PFSK-1 (cell line): ENCODE data around the gene JHY.

Source experiments
- FOXP2 ChIP-seq: optimal IDR thresholded peaks from 2 replicates; pipeline ENCODE3; 2011; ENCODE audit warnings: borderline replicate concordance, control low read depth, inconsistent platforms; ENCODE audit not compliant: insufficient read depth; ENCODE audit errors: extremely low read length, extremely low read depth
- POLR2AphosphoS5 ChIP-seq: IDR thresholded peaks from 2 replicates; pipeline ENCODE4 v1.6.1; 2012; ENCODE audit warnings: low read depth, mild to moderate bottlenecking, control low read depth, low read length, moderate library complexity
- SIN3A ChIP-seq: IDR thresholded peaks from 2 replicates; pipeline ENCODE4 v1.6.1; 2012; ENCODE audit warnings: mild to moderate bottlenecking, low read length, moderate library complexity, borderline replicate concordance; ENCODE audit not compliant: insufficient read depth
- TAF1 ChIP-seq: IDR thresholded peaks from 2 replicates; pipeline ENCODE4 v1.6.1; 2012; ENCODE audit warnings: low read length, control low read depth, borderline replicate concordance; ENCODE audit not compliant: insufficient read depth
- TF ChIP-seq, protein P1 (sequence below), 2 experiments: IDR thresholded peaks; 2 replicates each; pipeline versions ENCODE4 v1.6.1 to v1.8.0; 2011 to 2012; ENCODE audit warnings: low read depth in 2 of 2, low read length in 2 of 2, control low read depth in 1 of 2, inconsistent platforms in 1 of 2, mild to moderate bottlenecking in 1 of 2, moderate library complexity in 1 of 2; ENCODE audit not compliant: insufficient read depth in 1 of 2

Gene JHY

GRCh38 chr11:122879785-122880184 lies 2.8 kb upstream of the JHY start:
- TF ChIP-seq, protein P1, sequence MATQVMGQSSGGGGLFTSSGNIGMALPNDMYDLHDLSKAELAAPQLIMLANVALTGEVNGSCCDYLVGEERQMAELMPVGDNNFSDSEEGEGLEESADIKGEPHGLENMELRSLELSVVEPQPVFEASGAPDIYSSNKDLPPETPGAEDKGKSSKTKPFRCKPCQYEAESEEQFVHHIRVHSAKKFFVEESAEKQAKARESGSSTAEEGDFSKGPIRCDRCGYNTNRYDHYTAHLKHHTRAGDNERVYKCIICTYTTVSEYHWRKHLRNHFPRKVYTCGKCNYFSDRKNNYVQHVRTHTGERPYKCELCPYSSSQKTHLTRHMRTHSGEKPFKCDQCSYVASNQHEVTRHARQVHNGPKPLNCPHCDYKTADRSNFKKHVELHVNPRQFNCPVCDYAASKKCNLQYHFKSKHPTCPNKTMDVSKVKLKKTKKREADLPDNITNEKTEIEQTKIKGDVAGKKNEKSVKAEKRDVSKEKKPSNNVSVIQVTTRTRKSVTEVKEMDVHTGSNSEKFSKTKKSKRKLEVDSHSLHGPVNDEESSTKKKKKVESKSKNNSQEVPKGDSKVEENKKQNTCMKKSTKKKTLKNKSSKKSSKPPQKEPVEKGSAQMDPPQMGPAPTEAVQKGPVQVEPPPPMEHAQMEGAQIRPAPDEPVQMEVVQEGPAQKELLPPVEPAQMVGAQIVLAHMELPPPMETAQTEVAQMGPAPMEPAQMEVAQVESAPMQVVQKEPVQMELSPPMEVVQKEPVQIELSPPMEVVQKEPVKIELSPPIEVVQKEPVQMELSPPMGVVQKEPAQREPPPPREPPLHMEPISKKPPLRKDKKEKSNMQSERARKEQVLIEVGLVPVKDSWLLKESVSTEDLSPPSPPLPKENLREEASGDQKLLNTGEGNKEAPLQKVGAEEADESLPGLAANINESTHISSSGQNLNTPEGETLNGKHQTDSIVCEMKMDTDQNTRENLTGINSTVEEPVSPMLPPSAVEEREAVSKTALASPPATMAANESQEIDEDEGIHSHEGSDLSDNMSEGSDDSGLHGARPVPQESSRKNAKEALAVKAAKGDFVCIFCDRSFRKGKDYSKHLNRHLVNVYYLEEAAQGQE (IDR thresholded peaks at IDR 0.05; ENCODE audit: insufficient read depth in 1 of 2, low read depth in 2 of 2, low read length in 2 of 2), result no peak
- TF ChIP-seq POLR2AphosphoS5 (no peak), FOXP2 (no peak), SIN3A (no peak), TAF1 (no peak)

- TF ChIP-seq, protein P1 (IDR thresholded peaks at IDR 0.05; ENCODE audit: insufficient read depth in 1 of 2, low read depth in 2 of 2, low read length in 2 of 2), result no peak
- TF ChIP-seq TAF1, result no peak
- no peak for TF ChIP-seq POLR2AphosphoS5
- peak; percentile 23 for TF ChIP-seq FOXP2
- no peak for TF ChIP-seq SIN3A
Measured at GRCh38 chr11:122882857-122883645, 492 bp downstream of the JHY start.

DNA sequence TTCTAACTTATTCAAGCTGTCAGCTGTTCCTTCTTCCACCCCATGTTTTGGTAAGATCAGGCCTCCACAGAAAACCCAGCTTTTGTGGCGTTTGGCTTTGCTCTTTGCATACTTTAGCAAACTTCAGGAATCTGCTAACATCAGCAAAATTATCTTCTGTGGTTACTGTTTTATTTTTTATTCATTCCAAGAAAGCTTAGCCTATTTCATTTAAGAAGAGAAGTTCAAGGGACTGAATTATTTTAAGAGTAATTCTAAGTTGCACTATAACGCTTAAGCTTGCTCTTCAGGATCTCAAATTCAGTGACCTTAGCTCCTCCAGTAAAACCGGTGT lies 1.1 kb downstream of the JHY start:
- no peak for TF ChIP-seq TAF1
- TF ChIP-seq POLR2AphosphoS5, result no peak
- TF ChIP-seq, protein P1 (IDR thresholded peaks at IDR 0.05; ENCODE audit: insufficient read depth in 1 of 2, low read depth in 2 of 2, low read length in 2 of 2), result no peak
- TF ChIP-seq FOXP2, result no peak
- TF ChIP-seq SIN3A, result no peak

DNA sequence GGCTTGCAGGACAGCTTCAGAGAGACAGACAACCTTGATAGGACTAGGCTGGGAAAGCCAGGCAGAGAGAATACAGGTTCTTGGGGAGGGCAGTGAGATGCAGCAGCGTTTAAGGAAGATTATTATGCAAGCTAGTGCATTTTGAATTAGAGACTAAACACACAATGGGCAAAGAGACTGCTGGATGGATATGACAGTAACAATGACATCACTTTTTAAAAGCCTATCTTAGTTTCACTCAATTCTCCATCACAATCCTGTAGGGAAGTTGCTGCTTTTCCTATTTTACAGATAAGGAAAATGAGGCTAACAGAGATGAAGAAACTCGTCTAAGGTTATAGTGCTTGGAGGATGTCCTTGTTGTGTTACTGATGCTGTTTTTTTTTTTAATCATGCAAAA lies 5.6 kb downstream of the JHY start:
- TF ChIP-seq FOXP2 (no peak), SIN3A (no peak), POLR2AphosphoS5 (no peak), TAF1 (no peak)
- TF ChIP-seq, protein P1 (IDR thresholded peaks at IDR 0.05; ENCODE audit: insufficient read depth in 1 of 2, low read depth in 2 of 2, low read length in 2 of 2), result no peak

- no peak for TF ChIP-seq POLR2AphosphoS5
- no peak for TF ChIP-seq FOXP2
- TF ChIP-seq, protein P1 (IDR thresholded peaks at IDR 0.05; ENCODE audit: insufficient read depth in 1 of 2, low read depth in 2 of 2, low read length in 2 of 2), result no peak
- no peak for TF ChIP-seq TAF1
- no peak for TF ChIP-seq SIN3A
Measured at GRCh38 chr11:122893131-122893530, 10.6 kb downstream of the JHY start.
